Measurements from ENCODE around the gene AUTS2. TPM values are rescaled to one million over a fixed set of nuclear protein-coding genes. Genes with fewer than 3 reads are reported as not detected.

The AUTS2 gene
- total RNA-seq, 1 experiment from 2014 or later: 50.0 TPM

- Mint-ChIP-seq H3K4me3 (no peak overlapping the region), H3K27me3 (ENCODE audit: low read depth) (peaks cover 51% of the 10 kb centered on the region), H3K27ac (no peak overlapping the region), H3K9me3 (no peaks in the 10 kb centered on the region), H3K36me3 (peaks cover 5% of the 10 kb centered on the region; the same call in 1 of the 2 replicates), H3K4me1 (no peaks in the 10 kb centered on the region; the same call in none of the 2 replicates)
- CTCF ChIA-PET: interaction anchor here (1.1 kb wide), 1 partner anchor 74 kb away, joined by 3 read pairs; no protein-coding TSS in a partner anchor
- POLR2A ChIA-PET: no interaction called here
- no peak for ATAC-seq
- TF ChIP-seq ZNF232 (CRISPR knock-in tag; IDR thresholded peaks at IDR 0.05) (no peak), CBFB (CRISPR knock-in tag; IDR thresholded peaks at IDR 0.05; ENCODE audit: low read depth) (no peak), KAT7 (CRISPR knock-in tag; IDR thresholded peaks at IDR 0.05; ENCODE audit: borderline replicate concordance) (no peak), TCF7 (CRISPR knock-in tag; IDR thresholded peaks at IDR 0.05; ENCODE audit: low read depth) (no peak)
- DNase-seq (ENCODE audit: low spot score): no peak
Observed at GRCh38 chr7:70701991-70702390, 1103.7 kb downstream of the AUTS2 start.

GRCh38 chr7:70703785-70704184, 1105.5 kb downstream of the AUTS2 start:
- ChIA-PET CTCF (interaction anchor here (1.0 to 1.3 kb wide), 2 partner anchors 13 to 17 kb away, joined by 4 to 5 read pairs; no protein-coding TSS in a partner anchor), POLR2A (interaction anchor here (0.6 kb wide), 1 partner anchor 916 kb away, joined by 3 read pairs; no protein-coding TSS in a partner anchor)
- Mint-ChIP-seq H3K36me3 (peaks cover 5% of the 10 kb centered on the region; the same call in 1 of the 2 replicates), H3K27ac (peak overlapping the region; percentile 25), H3K9me3 (no peaks in the 10 kb centered on the region), H3K27me3 (ENCODE audit: low read depth) (peaks cover 49% of the 10 kb centered on the region), H3K4me3 (peak overlapping the region; percentile 47), H3K4me1 (peaks cover 12% of the 10 kb centered on the region)
- ATAC-seq (0 out of 2 replicates have a peak, but pooled peaks have one; percentile 3), DNase-seq (ENCODE audit: low spot score) (no peak)
- TF ChIP-seq CTCF (IDR thresholded peaks at IDR 0.05) (no peak), E2F4 (CRISPR knock-in tag; IDR thresholded peaks at IDR 0.05; ENCODE audit: borderline replicate concordance, low read depth) (no peak)

GRCh38 chr7:70704831-70705346, 1106.6 kb downstream of the AUTS2 start:
- H3K4me3 Mint-ChIP-seq: no peak overlapping the region
- CTCF ChIA-PET: interaction anchor here (0.6 to 1.0 kb wide), 2 partner anchors 16 to 891 kb away, joined by 3 to 4 read pairs; no protein-coding TSS in a partner anchor

More at GRCh38 chr7:70704831-70705346, 1106.6 kb downstream of the AUTS2 start:
- DNase-seq (ENCODE audit: low spot score) (no peak), ATAC-seq (no peak)
- peaks cover 23% of the 10 kb centered on the region for H3K4me1 Mint-ChIP-seq
- TF ChIP-seq RORB (CRISPR knock-in tag; IDR thresholded peaks at IDR 0.05) (no peak), MXD4 (CRISPR knock-in tag; IDR thresholded peaks at IDR 0.05; ENCODE audit: borderline replicate concordance) (no peak), E2F4 (CRISPR knock-in tag; IDR thresholded peaks at IDR 0.05; ENCODE audit: borderline replicate concordance, low read depth) (no peak), ZBTB21 (CRISPR knock-in tag; IDR thresholded peaks at IDR 0.05; ENCODE audit: borderline replicate concordance) (no peak), NFYB (CRISPR knock-in tag; conservative IDR thresholded peaks at IDR 0.05; ENCODE audit: low read depth) (no peak), ESRRA (CRISPR knock-in tag; IDR thresholded peaks at IDR 0.05; ENCODE audit: borderline replicate concordance) (no peak), NR3C1 (CRISPR knock-in tag; conservative IDR thresholded peaks at IDR 0.05; ENCODE audit: low read depth) (no peak), ARID4B (CRISPR knock-in tag; IDR thresholded peaks at IDR 0.05; ENCODE audit: borderline replicate concordance) (no peak), ZNF219 (CRISPR knock-in tag; IDR thresholded peaks at IDR 0.05; ENCODE audit: borderline replicate concordance) (no peak)
- H3K27ac Mint-ChIP-seq: no peak overlapping the region
- POLR2A ChIA-PET: no interaction called here
- H3K36me3 Mint-ChIP-seq: peaks cover 5% of the 10 kb centered on the region; the same call in 1 of the 2 replicates
- H3K9me3 Mint-ChIP-seq: no peaks in the 10 kb centered on the region
- H3K27me3 Mint-ChIP-seq (ENCODE audit: low read depth): peaks cover 53% of the 10 kb centered on the region
